K562 (cell line): Measurements from ENCODE around the gene ANKRD11. TPM values are rescaled to one million over a fixed set of nuclear protein-coding genes. Genes with fewer than 3 reads are reported as not detected.
"Not testable (repeated sequence)": the region's sequence is repeated elsewhere in the genome, so short reads cannot be mapped to it uniquely, and the experiment has no call there.

ENCODE experiments used
- ATAC-seq: fragments of 200-7000 bp; cut with Tn5 transposase; 3 replicates; pipeline ENCODE4 v1.9.1; 2020; ENCODE audit warnings: moderate library complexity
- BruUV-seq: library from RNA; stranded (reverse); fragments of 400-500 nt; replicated peaks from 2 replicates; lab custom pipeline; 2021; lab: Mats Ljungman, UMichigan
- CTCF ChIA-PET: fragments of 300-600 bp; formaldehyde crosslinking; extraction: SDS; loops from one replicate; lab custom pipeline; 2021; ENCODE audit warnings: low intra/inter-chr PET ratio; lab: Yijun Ruan, JAX
- POLR2A ChIA-PET: fragments of 300-600, 350-650 bp; sonication (Branson Sonifier 250); formaldehyde crosslinking; extraction: SDS; loops from one replicate; lab custom pipeline; 2021; ENCODE audit warnings: antibody characterized with exemption, inconsistent platforms; lab: Yijun Ruan, JAX
- DNase-seq, 4 experiments: peaks; one replicate each; pipeline versions ENCODE4 v3.0.0 to v3.0.0-alpha.2; 2011 to 2018; ENCODE audit warnings: low spot score in 3 of 4, mixed read lengths in 3 of 4; ENCODE audit errors: extremely low read depth in 1 of 4
- FAIRE-seq: peaks from 2 replicates; lab custom pipeline; 2011; peaks lifted over from hg19 to GRCh38; lab: Jason Lieb, UNC
- H2AFZ ChIP-seq: 2 replicates; pipeline ENCODE4 v1.6.0; 2011; ENCODE audit warnings: low read depth, low read length, control low read depth, inconsistent platforms
- H3K27ac ChIP-seq: fragments of 200-600 bp; 3 replicates; pipeline ENCODE4 v1.8.0; 2011; ENCODE audit warnings: low read depth, mild to moderate bottlenecking, control low read depth, inconsistent platforms, low read length, moderate library complexity, mixed read lengths; ENCODE audit errors: extremely low read depth
- H3K27me3 ChIP-seq, 2 experiments: fragments of 300-600 bp in 1 of 2; 2 replicates in 1 of 2; 3 replicates in 1 of 2; pipeline versions ENCODE4 v1.6.0 to v1.8.0; 2011; ENCODE audit warnings: inconsistent platforms in 2 of 2, low read length in 2 of 2, mild to moderate bottlenecking in 1 of 2, mixed read lengths in 1 of 2, moderate library complexity in 1 of 2; ENCODE audit not compliant: control insufficient read depth in 2 of 2, insufficient read depth in 2 of 2
- H3K36me3 ChIP-seq: fragments of 300-600 bp; 3 replicates; pipeline ENCODE4 v1.8.0; 2011; ENCODE audit warnings: mild to moderate bottlenecking, low read length, inconsistent platforms; ENCODE audit not compliant: control insufficient read depth, insufficient read depth
- H3K4me1 ChIP-seq, 2 experiments: fragments of 200-600 bp in 1 of 2; replicated peaks in 1 of 2; 2 replicates in 1 of 2; 3 replicates in 1 of 2; pipeline versions ENCODE4 v1.5.1 to v1.8.0; 2011; ENCODE audit warnings: inconsistent platforms in 2 of 2, low read length in 2 of 2, mild to moderate bottlenecking in 1 of 2, mixed read lengths in 1 of 2, moderate library complexity in 1 of 2; ENCODE audit not compliant: control insufficient read depth in 2 of 2, insufficient read depth in 2 of 2
- H3K4me2 ChIP-seq: 2 replicates; pipeline ENCODE4 v1.6.1; 2011; ENCODE audit warnings: low read length, control low read depth, inconsistent platforms, mixed read lengths; ENCODE audit not compliant: insufficient read depth
- H3K4me3 ChIP-seq: fragments of 200-600 bp; sonication (generic), shearing (Covaris generic); 2 replicates; pipeline ENCODE4 v1.5.1; 2016; ENCODE audit warnings: control low read depth, inconsistent platforms
- H3K79me2 ChIP-seq: fragments of 200-600 bp; 3 replicates; pipeline ENCODE4 v1.8.0; 2011; ENCODE audit warnings: low read length, inconsistent platforms; ENCODE audit not compliant: control insufficient read depth, insufficient read depth
- H3K9ac ChIP-seq, 2 experiments: 2 replicates each; pipeline versions ENCODE4 v1.6.0 to v1.6.1; 2011; ENCODE audit warnings: low read depth in 2 of 2, low read length in 2 of 2, control low read depth in 1 of 2, inconsistent platforms in 1 of 2, mild to moderate bottlenecking in 1 of 2, mixed read lengths in 1 of 2; ENCODE audit not compliant: insufficient read depth in 1 of 2
- H3K9me1 ChIP-seq: one replicate; pipeline ENCODE4 v1.6.0; 2011; ENCODE audit warnings: inconsistent platforms, mild to moderate bottlenecking, low read length, moderate library complexity; ENCODE audit not compliant: control insufficient read depth, insufficient read depth
- H3K9me3 ChIP-seq: replicated peaks from 2 replicates; pipeline ENCODE4 v1.5.1; 2011; ENCODE audit warnings: low read depth, low read length, inconsistent platforms; ENCODE audit not compliant: control insufficient read depth, insufficient read depth
- H4K20me1 ChIP-seq: replicated peaks from 2 replicates; pipeline ENCODE4 v1.6.1; 2011; ENCODE audit warnings: low read length, inconsistent platforms, mixed read lengths; ENCODE audit not compliant: control insufficient read depth, insufficient read depth
- BHLHE40 ChIP-seq: IDR thresholded peaks from 2 replicates; pipeline ENCODE4 v1.6.1; 2011; ENCODE audit warnings: low read length, improper control_type of control experiment
- KDM1A ChIP-seq, 2 experiments: fragments of 450-650 bp; IDR thresholded peaks; 2 replicates each; pipeline ENCODE4 v1.6.1; 2016; ENCODE audit warnings: mild to moderate bottlenecking in 2 of 2
- POLR2G ChIP-seq: fragments of 200-400 bp; formaldehyde crosslinking; IDR thresholded peaks from 2 replicates; pipeline ENCODE4 v1.6.1; 2017; ENCODE audit warnings: low read depth, mild to moderate bottlenecking, antibody characterized with exemption, low read length, moderate library complexity
- RBM22 ChIP-seq: fragments of 200-400 bp; formaldehyde crosslinking; IDR thresholded peaks from 2 replicates; pipeline ENCODE4 v1.6.1; 2018; ENCODE audit warnings: low read length, low read depth; ENCODE audit not compliant: poor library complexity, severe bottlenecking
- RCOR1 ChIP-seq, 2 experiments: IDR thresholded peaks; 2 replicates each; pipeline ENCODE4 v1.6.1; 2012; ENCODE audit warnings: low read depth in 2 of 2, low read length in 2 of 2, borderline replicate concordance in 1 of 2, improper control_type of control experiment in 1 of 2
- WGBS: fragments of 100-300 bp; shearing (Covaris generic); methylation state at CpG from one replicate; pipeline ENCODE4 v1.1.6; 2016; ENCODE audit warnings: low coverage, mixed read lengths; ENCODE audit not compliant: insufficient coverage; ENCODE audit errors: missing lambda C conversion rate; 5-methylcytosine and 5-hydroxymethylcytosine counted together
- in situ Hi-C: fragments of 300-500 bp; cut with MboI; formaldehyde crosslinking; loops from 4 replicates; pipeline ENCODE4 v1.15.0; 2018; ENCODE audit warnings: inconsistent platforms, mixed read lengths
- intact Hi-C: fragments of 100-400 bp; cut with micrococcal nuclease; formaldehyde crosslinking; loops from 2 replicates; pipeline ENCODE4 v1.14.2; 2022
- polyA plus RNA-seq, 8 experiments: library from polyadenylated mRNA; depleted of rRNA in 4 of 8; stranded (reverse) in 5 of 8; unstranded in 3 of 8; fragments of >200 nt; fragmentation: Nextera tagmentation in 2 of 8; fragmentation: Illumina TruSeq in 1 of 8; extraction: Ambion mirVana in 2 of 8; extraction: Trizol in 1 of 8; gene quantifications; 2 replicates each; pipeline versions ENCODE4 v1.2.1 to v1.2.3, GENCODE V29; 2011 to 2014; ENCODE audit warnings: inconsistent platforms in 1 of 8, missing spikeins in 1 of 8
- total RNA-seq, 7 experiments: library from RNA; depleted of rRNA in 6 of 7; stranded (reverse); fragments of >200 nt in 6 of 7; fragmentation: Illumina TruSeq in 2 of 7; extraction: Trizol in 2 of 7; gene quantifications; 2 replicates each; pipeline versions ENCODE4 v1.2.1 to v1.2.3, GENCODE V29; 2011 to 2021; ENCODE audit warnings: low replicate concordance in 1 of 7

The ANKRD11 gene
- total and polyA plus RNA-seq, 9 of the 15 experiments (the other 6 are each of a cell fraction or from before 2014, with no cell fraction given): 4.7 to 126 (median 31.7) TPM

DNA sequence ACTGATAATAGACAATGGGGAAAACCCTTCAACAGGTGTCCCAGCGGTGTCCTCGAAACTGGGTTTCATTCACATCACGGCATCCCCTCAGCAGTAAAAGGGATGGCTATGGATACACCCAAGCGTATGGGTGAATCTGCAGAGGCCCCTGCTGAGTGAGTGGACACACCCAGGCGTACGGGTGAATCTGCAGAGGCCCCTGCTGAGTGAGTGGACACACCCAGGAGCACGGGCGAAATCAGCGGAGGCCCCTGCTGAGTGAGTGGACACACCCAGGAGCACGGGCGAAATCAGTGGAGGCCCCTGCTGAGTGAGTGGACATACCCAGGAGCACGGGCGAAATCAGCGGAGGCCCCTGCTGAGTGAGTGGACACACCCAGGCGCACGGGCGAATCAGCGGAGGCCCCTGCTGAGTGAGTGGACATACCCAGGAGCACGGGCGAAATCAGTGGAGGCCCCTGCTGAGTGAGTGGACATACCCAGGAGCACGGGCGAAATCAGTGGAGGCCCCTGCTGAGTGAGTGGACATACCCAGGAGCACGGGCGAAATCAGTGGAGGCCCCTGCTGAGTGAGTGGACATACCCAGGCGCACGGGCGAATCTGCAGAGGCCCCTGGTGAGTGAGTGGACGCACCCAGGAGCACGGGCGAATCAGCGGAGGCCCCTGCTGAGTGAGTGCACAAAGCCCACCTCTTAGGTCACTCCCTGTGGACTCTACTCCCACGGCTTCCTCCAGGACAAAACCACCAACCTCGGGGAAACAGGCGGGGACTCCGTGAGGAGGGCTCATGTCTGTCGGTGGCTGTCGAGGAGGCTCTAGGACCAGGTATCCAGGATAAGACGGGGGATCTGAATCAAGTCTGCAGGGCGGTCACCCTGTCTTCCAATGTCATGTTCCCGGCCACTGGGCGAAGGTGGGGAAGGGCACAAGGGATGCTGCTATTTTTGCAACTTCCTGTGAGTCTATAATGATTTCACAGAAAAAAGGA, 161.7 kb downstream of the ANKRD11 start:
- TF ChIP-seq RBM22 (peak; percentile 68), RCOR1 (IDR thresholded peaks at IDR 0.05; ENCODE audit: borderline replicate concordance in 1 of 2, low read depth in 2 of 2, low read length in 2 of 2) (peak in 1 of 2 experiments; percentile 20; a peak in 1 of 4 replicates), BHLHE40 (peak; percentile 63), KDM1A (IDR thresholded peaks at IDR 0.05) (peak in 1 of 2 experiments; percentile 18; a peak in 1 of 4 replicates), POLR2G (peak; percentile 57)
- BruUV-seq, H3K9me1 ChIP-seq, H3K27me3 ChIP-seq, FAIRE-seq, ATAC-seq, H3K4me2 ChIP-seq, H3K9me3 ChIP-seq, H3K27ac ChIP-seq, H3K9ac ChIP-seq, in situ Hi-C loops, DNase-seq, H2AFZ ChIP-seq, H3K4me3 ChIP-seq, CTCF ChIA-PET, intact Hi-C loops: not testable (repeated sequence)
- Histone ChIP-seq H3K79me2 (peaks cover 97% of the 10 kb centered on the region), H3K4me1 (peaks cover 39 to 69% of the 10 kb centered on the region in 2 experiments), H3K36me3 (peaks cover 34% of the 10 kb centered on the region; the same call in 2 of the 3 replicates), H4K20me1 (peaks cover 60% of the 10 kb centered on the region)
- whole genome bisulfite sequencing: 64% methylated on average over 27 of the region's 41 CpGs
- POLR2A ChIA-PET: interaction anchor here (0.9 kb wide), 1 partner anchor 22 kb away, joined by 3 read pairs; no protein-coding TSS in a partner anchor
